Fibroblast of lung (primary cell): ENCODE results near the gene TESK1.

Experiments used
- CTCF ChIP-seq, 2 donors: IDR thresholded peaks in 1 of 2; conservative IDR thresholded peaks in 1 of 2; 1 replicate in 1 of 2; 2 replicates in 1 of 2; pipeline ENCODE4 v1.5.1; 2011 to 2012; ENCODE audit warnings: low read length in 2 of 2, control low read depth in 1 of 2, inconsistent platforms in 1 of 2, low read depth in 1 of 2, mild to moderate bottlenecking in 1 of 2
- EZH2 ChIP-seq: IDR thresholded peaks from 2 replicates; pipeline ENCODE4 v1.5.1; 2012; ENCODE audit warnings: low read length, control low read depth, mild to moderate bottlenecking; ENCODE audit errors: missing control alignments

- TF ChIP-seq CTCF (conservative IDR thresholded peaks at IDR 0.05 in 1 of 2, IDR thresholded peaks at IDR 0.05 in 1 of 2; ENCODE audit: low read depth in 1 of 2, low read length in 2 of 2), result no peak
- no peak for TF ChIP-seq EZH2
These were observed 30.4 kb upstream of the TESK1 start for GRCh38 chr9:35574578-35575122.
